Ascending aorta (tissue), 2 donors: ENCODE results near the gene KISS1R. TPM values are rescaled to one million over a fixed set of nuclear protein-coding genes. Genes with fewer than 3 reads are reported as not detected.

Experiments
- DNase-seq, 2 donors: peaks; one replicate each; pipeline ENCODE4 v3.0.0-alpha.2; 2019; ENCODE audit warnings: low spot score in 2 of 2
- H3K27ac ChIP-seq, 2 donors: fragments of 200-600 bp; sonication (generic); one replicate each; pipeline ENCODE4 v1.5.1; 2016 to 2017; ENCODE audit warnings: mild to moderate bottlenecking in 1 of 2
- H3K27me3 ChIP-seq: fragments of 200-600 bp; sonication (generic); one replicate; pipeline ENCODE4 v1.5.1; 2017
- H3K36me3 ChIP-seq, 2 donors: fragments of 200-600 bp; sonication (generic); one replicate each; pipeline ENCODE4 v1.5.1; 2016
- H3K4me1 ChIP-seq, 2 donors: fragments of 200-600 bp; sonication (generic); one replicate each; pipeline ENCODE4 v1.5.1; 2016 to 2017; ENCODE audit warnings: mild to moderate bottlenecking in 1 of 2
- H3K4me3 ChIP-seq, 2 donors: fragments of 200-600 bp; sonication (generic); one replicate each; pipeline ENCODE4 v1.5.1; 2016 to 2017; ENCODE audit warnings: mild to moderate bottlenecking in 1 of 2
- H3K9me3 ChIP-seq, 2 donors: fragments of 200-600 bp; sonication (generic); one replicate each; pipeline ENCODE4 v1.5.1; 2016
- CTCF ChIP-seq, 3 experiments: fragments of 200-600 bp in 2 of 3; fragments of 450-650 bp in 1 of 3; sonication (generic) in 2 of 3; IDR thresholded peaks; one replicate each; pipeline ENCODE4 v1.5.1; 2016 to 2019; ENCODE audit warnings: antibody characterized with exemption in 3 of 3, mild to moderate bottlenecking in 1 of 3, moderate library complexity in 1 of 3
- intact Hi-C: fragments of 100-400 bp; cut with DNase I; formaldehyde crosslinking; loops from one replicate; pipeline ENCODE4 v1.15.1; 2023
- total RNA-seq: library from RNA; depleted of rRNA; stranded (reverse); fragments of >200 nt; gene quantifications from one replicate; pipeline ENCODE4 v1.1.0, GENCODE V29; 2016

KISS1R gene
- total RNA-seq, 1 donor from 2014 or later = not detected

- TF ChIP-seq CTCF (IDR thresholded peaks at IDR 0.05) = no peak
- Histone ChIP-seq H3K27ac (peak overlapping the region; percentile 88), H3K4me3 (peak overlapping the region in 1 of 2 donors; percentile 58), H3K9me3 (no peaks in the 10 kb centered on the region), H3K4me1 (peaks cover 0 to 19% of the 10 kb centered on the region in 2 donors), H3K27me3 (no peaks in the 10 kb centered on the region), H3K36me3 (no peaks in the 10 kb centered on the region)
- DNase-seq = no peak
- intact Hi-C loops = loop anchor here (5.0 kb wide), 1 partner anchor 42 kb away; the partner anchor contains the start of gene WDR18
Measured at GRCh38 chr19:939922-940321, 22.8 kb downstream of the KISS1R start.

DNA sequence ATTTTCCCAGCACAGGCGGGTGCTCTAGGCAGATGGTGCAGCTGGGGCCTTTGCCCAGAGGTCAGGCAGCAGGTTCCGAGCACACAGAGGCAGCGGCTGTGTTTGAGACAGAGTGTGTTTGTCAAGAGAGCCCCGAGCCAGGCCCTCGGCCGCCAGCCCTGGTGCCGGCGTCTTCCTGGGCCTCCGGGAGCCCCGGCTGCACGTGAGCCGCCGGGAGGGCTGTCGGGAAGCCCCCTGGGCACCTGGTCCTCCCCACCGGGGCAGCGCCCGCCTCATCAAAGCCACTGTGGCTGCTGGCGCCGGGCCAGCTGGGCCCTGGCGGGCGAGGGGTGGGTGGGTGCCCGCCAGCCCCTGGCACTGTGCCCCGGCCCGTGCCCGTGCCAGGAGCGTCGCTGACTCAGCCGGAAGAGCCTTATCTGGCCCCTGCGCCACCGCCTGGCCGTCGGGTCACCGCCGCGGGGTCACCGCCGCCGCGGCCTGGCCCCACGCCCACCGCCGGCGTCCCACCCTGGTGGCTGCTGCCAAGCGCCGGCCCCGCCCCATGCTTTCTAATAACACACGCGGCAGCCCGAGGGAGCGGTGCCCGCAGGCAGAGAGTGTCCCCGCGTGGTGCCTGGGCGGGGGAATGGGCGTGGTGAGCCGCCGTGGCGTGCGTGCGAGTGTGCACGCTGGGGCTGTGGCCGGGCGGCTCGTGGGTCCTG lies 23.6 kb downstream of the KISS1R start:
- intact Hi-C loops = loop anchor here (1.0 to 5.0 kb wide), 2 partner anchors 13 to 42 kb away; partner anchors contain the start of gene WDR18
- no peaks in the 10 kb centered on the region for H3K36me3 ChIP-seq
- peak overlapping the region; percentile 48 to 58 for H3K4me3 ChIP-seq
- no peak for TF ChIP-seq CTCF (IDR thresholded peaks at IDR 0.05)
- peaks cover 0 to 15% of the 10 kb centered on the region in 2 donors for H3K4me1 ChIP-seq
- no peaks in the 10 kb centered on the region for H3K9me3 ChIP-seq
- peak; percentile 63 to 90 for DNase-seq
- peak overlapping the region; percentile 88 for H3K27ac ChIP-seq
- no peaks in the 10 kb centered on the region for H3K27me3 ChIP-seq

DNA sequence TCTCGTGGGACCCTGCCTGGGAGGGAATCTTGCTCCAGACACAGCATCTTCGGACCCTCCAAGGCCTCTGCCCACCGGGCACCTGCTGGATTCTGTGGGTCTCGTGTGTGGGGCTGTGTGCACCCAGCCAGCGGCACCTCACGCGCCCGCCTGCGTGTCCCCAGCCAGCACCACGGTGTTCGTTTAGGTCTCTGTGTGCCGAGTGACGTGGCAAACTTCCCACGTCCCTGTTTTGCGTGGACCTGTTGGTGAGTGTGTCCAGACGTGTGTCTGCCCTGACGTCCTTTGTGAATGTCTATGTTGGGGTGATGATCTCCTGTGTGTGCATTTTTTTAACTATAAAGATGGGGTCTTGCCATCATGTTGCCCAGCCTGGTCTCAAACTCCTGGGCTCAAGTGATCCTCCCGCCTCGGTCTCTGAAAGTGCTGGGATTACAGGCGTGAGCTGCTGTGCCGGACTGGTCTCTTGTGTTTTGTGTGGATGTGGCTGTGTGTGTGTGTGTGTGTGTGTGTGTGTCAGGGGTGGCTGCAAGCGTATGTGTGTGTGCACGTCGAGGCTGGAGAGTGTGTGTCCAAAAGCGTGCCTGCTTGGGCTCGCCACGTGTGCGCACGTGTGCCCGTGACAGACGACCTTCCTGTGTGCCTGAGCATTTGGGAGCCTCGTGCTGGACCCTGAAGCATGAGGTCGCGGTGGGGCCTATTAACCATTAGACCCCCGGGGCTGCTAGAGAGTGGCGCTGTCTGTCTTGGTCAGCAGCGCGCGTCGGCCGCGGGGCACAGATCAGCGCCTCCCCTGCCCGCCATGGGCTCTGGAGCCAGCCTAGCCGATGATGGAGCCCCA lies 24.4 kb downstream of the KISS1R start:
- Histone ChIP-seq H3K4me1 (peaks cover 0 to 15% of the 10 kb centered on the region in 2 donors), H3K9me3 (no peaks in the 10 kb centered on the region), H3K27ac (peak overlapping the region; percentile 88), H3K36me3 (no peaks in the 10 kb centered on the region), H3K27me3 (no peaks in the 10 kb centered on the region), H3K4me3 (peak overlapping the region; percentile 48 to 58)
- DNase-seq = no peak
- intact Hi-C loops = loop anchor here (1.0 to 5.0 kb wide), 2 partner anchors 14 to 41 kb away; partner anchors contain the start of gene WDR18
- TF ChIP-seq CTCF (IDR thresholded peaks at IDR 0.05) = no peak

DNA sequence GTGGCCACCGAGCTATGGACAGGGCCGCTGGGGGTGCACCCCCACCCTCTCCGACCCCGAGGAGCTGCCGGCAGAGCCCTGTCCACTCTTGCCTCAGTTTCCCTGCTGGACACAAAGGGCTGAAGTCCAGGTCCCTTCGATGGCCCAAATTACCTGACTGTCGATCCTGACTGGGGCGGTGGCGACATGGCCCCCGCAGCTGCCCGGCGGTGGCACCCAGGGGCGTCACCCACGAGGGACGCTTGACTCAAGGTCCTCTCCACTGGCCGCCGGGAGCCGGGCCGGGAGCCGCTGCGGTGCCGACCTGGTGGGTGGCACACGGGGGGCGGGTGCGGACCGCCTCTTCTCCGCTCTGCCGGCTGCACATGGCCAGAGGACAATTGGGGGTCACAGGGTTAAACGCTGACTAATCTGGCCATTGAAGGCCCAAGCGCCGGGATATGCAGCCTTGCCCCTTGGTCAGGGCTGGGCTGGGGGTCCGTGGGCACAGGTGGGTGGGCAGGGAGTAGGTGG lies 25.1 kb downstream of the KISS1R start:
- no peak for TF ChIP-seq CTCF (IDR thresholded peaks at IDR 0.05)
- H3K27ac ChIP-seq = no peak overlapping the region
- no peaks in the 10 kb centered on the region for H3K27me3 ChIP-seq
- no peak for DNase-seq
- intact Hi-C loops = loop anchor here (5.0 kb wide), 1 partner anchor 40 kb away; the partner anchor contains the start of gene WDR18
- peaks cover 0 to 15% of the 10 kb centered on the region in 2 donors for H3K4me1 ChIP-seq
- no peaks in the 10 kb centered on the region for H3K9me3 ChIP-seq
- H3K4me3 ChIP-seq = no peak overlapping the region
- no peaks in the 10 kb centered on the region for H3K36me3 ChIP-seq

DNA sequence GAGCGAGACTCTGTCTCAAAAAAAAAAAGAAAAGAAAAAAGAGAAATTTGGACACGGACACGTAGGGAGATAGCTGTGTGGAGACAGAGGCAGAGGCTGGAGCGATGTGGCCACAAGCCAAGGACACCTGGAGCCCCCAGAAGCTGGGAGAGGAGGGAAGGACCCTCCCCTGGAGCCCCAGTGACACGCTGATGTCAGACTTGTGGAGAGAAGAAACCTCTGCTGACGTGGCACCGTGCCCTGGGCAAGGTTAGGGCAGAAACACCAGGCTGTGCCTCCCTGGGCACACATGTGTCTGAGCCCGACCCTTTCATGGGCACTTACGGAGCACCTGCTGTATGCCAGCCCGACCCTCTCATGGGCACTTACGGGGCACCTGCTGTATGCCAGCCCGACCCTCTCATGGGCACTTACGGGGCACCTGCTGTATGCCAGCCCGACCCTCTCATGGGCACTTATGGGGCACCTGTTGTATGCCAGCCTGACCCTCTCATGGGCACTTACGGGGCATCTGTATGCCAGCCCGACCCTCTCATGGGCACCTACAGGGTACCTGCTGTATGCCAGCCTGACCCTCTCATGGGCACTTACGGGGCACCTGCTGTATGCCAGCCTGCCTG lies 26.5 kb downstream of the KISS1R start:
- intact Hi-C loops = loop anchor here (5.0 kb wide), 1 partner anchor 39 kb away; the partner anchor contains the start of gene WDR18
- H3K4me3 ChIP-seq = no peak overlapping the region
- no peak for TF ChIP-seq CTCF (IDR thresholded peaks at IDR 0.05)

More for the DNA sequence above, 26.5 kb downstream of the KISS1R start:
- no peak for DNase-seq
- Histone ChIP-seq H3K9me3 (no peaks in the 10 kb centered on the region), H3K27me3 (no peaks in the 10 kb centered on the region), H3K4me1 (peaks cover 0 to 15% of the 10 kb centered on the region in 2 donors), H3K36me3 (no peaks in the 10 kb centered on the region), H3K27ac (no peak overlapping the region)
